ENCODE data around the gene EPAS1.

- TF ChIP-seq, protein P1, sequence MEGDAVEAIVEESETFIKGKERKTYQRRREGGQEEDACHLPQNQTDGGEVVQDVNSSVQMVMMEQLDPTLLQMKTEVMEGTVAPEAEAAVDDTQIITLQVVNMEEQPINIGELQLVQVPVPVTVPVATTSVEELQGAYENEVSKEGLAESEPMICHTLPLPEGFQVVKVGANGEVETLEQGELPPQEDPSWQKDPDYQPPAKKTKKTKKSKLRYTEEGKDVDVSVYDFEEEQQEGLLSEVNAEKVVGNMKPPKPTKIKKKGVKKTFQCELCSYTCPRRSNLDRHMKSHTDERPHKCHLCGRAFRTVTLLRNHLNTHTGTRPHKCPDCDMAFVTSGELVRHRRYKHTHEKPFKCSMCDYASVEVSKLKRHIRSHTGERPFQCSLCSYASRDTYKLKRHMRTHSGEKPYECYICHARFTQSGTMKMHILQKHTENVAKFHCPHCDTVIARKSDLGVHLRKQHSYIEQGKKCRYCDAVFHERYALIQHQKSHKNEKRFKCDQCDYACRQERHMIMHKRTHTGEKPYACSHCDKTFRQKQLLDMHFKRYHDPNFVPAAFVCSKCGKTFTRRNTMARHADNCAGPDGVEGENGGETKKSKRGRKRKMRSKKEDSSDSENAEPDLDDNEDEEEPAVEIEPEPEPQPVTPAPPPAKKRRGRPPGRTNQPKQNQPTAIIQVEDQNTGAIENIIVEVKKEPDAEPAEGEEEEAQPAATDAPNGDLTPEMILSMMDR (IDR thresholded peaks at IDR 0.05), result no peak
- TF ChIP-seq POLR2A (IDR thresholded peaks at IDR 0.05), result no peak
Measured at GRCh38 chr2:46259777-46260168, 37.4 kb upstream of the EPAS1 start.
